C1 segment of cervical spinal cord (tissue), 14 donors: Measurements from ENCODE around the gene MTMR12.

Experiments
- DNase-seq, 14 donors: peaks; one replicate each; lab custom pipeline; 2025; lab: John Stamatoyannopoulos, UW

Gene MTMR12

GRCh38 chr5:32274548-32275395, 38.0 kb downstream of the MTMR12 start:
- no peak for DNase-seq

GRCh38 chr5:32273821-32274220, 38.9 kb downstream of the MTMR12 start:
- DNase-seq = no peak

GRCh38 chr5:32272746-32273145, 40.0 kb downstream of the MTMR12 start:
- peak in 1 of 14 donors; percentile 86 for DNase-seq

GRCh38 chr5:32270946-32271345, 41.8 kb downstream of the MTMR12 start:
- peak in 1 of 14 donors; percentile 19 for DNase-seq

GRCh38 chr5:32270178-32270577, 42.6 kb downstream of the MTMR12 start:
- no peak for DNase-seq

- no peak for DNase-seq
Measured at GRCh38 chr5:32265902-32266301, 46.8 kb downstream of the MTMR12 start.

- DNase-seq = peak in 1 of 14 donors; percentile 91
Measured at GRCh38 chr5:32264957-32265572, 47.7 kb downstream of the MTMR12 start.

- DNase-seq = no peak
Measured at GRCh38 chr5:32263684-32264083, 49.1 kb downstream of the MTMR12 start.

GRCh38 chr5:32261198-32261597, 51.5 kb downstream of the MTMR12 start:
- no peak for DNase-seq

GRCh38 chr5:32259033-32259432, 53.7 kb downstream of the MTMR12 start:
- no peak for DNase-seq

GRCh38 chr5:32258424-32258823, 54.3 kb downstream of the MTMR12 start:
- no peak for DNase-seq

- no peak for DNase-seq
Measured at GRCh38 chr5:32255540-32255900, 57.2 kb downstream of the MTMR12 start.

- no peak for DNase-seq
Measured at GRCh38 chr5:32254881-32255539, 57.7 kb downstream of the MTMR12 start.

GRCh38 chr5:32251871-32252458, 60.8 kb downstream of the MTMR12 start:
- DNase-seq = no peak

GRCh38 chr5:32249668-32250067, 63.1 kb downstream of the MTMR12 start:
- DNase-seq = no peak

- no peak for DNase-seq
Measured at GRCh38 chr5:32245742-32246141, 67.0 kb downstream of the MTMR12 start.

GRCh38 chr5:32244017-32244416, 68.7 kb downstream of the MTMR12 start:
- no peak for DNase-seq

- DNase-seq = no peak
Measured at GRCh38 chr5:32241034-32241783, 71.5 kb downstream of the MTMR12 start.

GRCh38 chr5:32239385-32239784, 73.4 kb downstream of the MTMR12 start:
- DNase-seq = no peak

GRCh38 chr5:32233696-32234447, 78.9 kb downstream of the MTMR12 start:
- peak in 7 of 14 donors; percentile 10 to 47 (median 24) for DNase-seq

- DNase-seq = peak in 2 of 14 donors; percentile 16 to 26
Measured at GRCh38 chr5:32233220-32233695, 79.5 kb downstream of the MTMR12 start.
